Astrocyte (in vitro differentiated cells and primary cell): ENCODE results near the gene MOGAT3. TPM values are rescaled to one million over a fixed set of nuclear protein-coding genes. Genes with fewer than 3 reads are reported as not detected.

Experiments used
- DNase-seq: peaks from one replicate; pipeline ENCODE4 v3.0.0-alpha.2; 2010; ENCODE audit warnings: low read depth
- FAIRE-seq: peaks from 2 replicates; lab custom pipeline; 2011; peaks lifted over from hg19 to GRCh38; lab: Jason Lieb, UNC
- H2AFZ ChIP-seq: 2 replicates; pipeline ENCODE4 v1.6.0; 2012; ENCODE audit warnings: low read depth, low read length, inconsistent platforms
- H3K27ac ChIP-seq: 2 replicates; pipeline ENCODE4 v1.5.1; 2011; ENCODE audit warnings: low read depth, low read length, inconsistent platforms
- H3K27me3 ChIP-seq: 2 replicates; pipeline ENCODE4 v1.6.0; 2011; ENCODE audit warnings: low read length, inconsistent platforms; ENCODE audit not compliant: insufficient read depth
- H3K36me3 ChIP-seq: 2 replicates; pipeline ENCODE4 v1.5.1; 2011; ENCODE audit warnings: low read length, inconsistent platforms; ENCODE audit not compliant: insufficient read depth
- H3K4me1 ChIP-seq: 2 replicates; pipeline ENCODE4 v1.5.1; 2011; ENCODE audit warnings: low read length, inconsistent platforms; ENCODE audit not compliant: insufficient read depth
- H3K4me2 ChIP-seq: 2 replicates; pipeline ENCODE4 v1.6.0; 2012; ENCODE audit warnings: low read length, inconsistent platforms
- H3K4me3 ChIP-seq: 2 replicates; pipeline ENCODE4 v1.5.1; 2011; ENCODE audit warnings: low read depth, mild to moderate bottlenecking, low read length, inconsistent platforms; ENCODE audit not compliant: insufficient read depth
- H3K79me2 ChIP-seq: 2 replicates; pipeline ENCODE4 v1.6.0; 2012; ENCODE audit warnings: mild to moderate bottlenecking, low read length, inconsistent platforms; ENCODE audit not compliant: insufficient read depth
- H3K9ac ChIP-seq: 2 replicates; pipeline ENCODE4 v1.6.0; 2012; ENCODE audit warnings: mild to moderate bottlenecking, low read length, inconsistent platforms
- H3K9me3 ChIP-seq: 2 replicates; pipeline ENCODE4 v1.5.1; 2012; ENCODE audit warnings: low read depth, mild to moderate bottlenecking, low read length, inconsistent platforms; ENCODE audit not compliant: insufficient read depth
- H4K20me1 ChIP-seq: 2 replicates; pipeline ENCODE4 v1.6.0; 2012; ENCODE audit warnings: low read length, inconsistent platforms; ENCODE audit not compliant: insufficient read depth
- H3K27ac Mint-ChIP-seq: one replicate; pipeline ENCODE4 v1.8.0; 2021; ENCODE audit warnings: mild to moderate bottlenecking, mixed read lengths; ENCODE audit not compliant: unreplicated experiment
- H3K27me3 Mint-ChIP-seq: one replicate; pipeline ENCODE4 v1.8.0; 2021; ENCODE audit warnings: low read depth, mixed read lengths; ENCODE audit not compliant: unreplicated experiment
- H3K36me3 Mint-ChIP-seq: one replicate; pipeline ENCODE4 v1.8.0; 2021; ENCODE audit warnings: low read depth, mixed read lengths; ENCODE audit not compliant: unreplicated experiment
- H3K4me1 Mint-ChIP-seq: one replicate; pipeline ENCODE4 v1.8.0; 2021; ENCODE audit warnings: low read depth, mixed read lengths; ENCODE audit not compliant: unreplicated experiment
- H3K4me3 Mint-ChIP-seq: one replicate; pipeline ENCODE4 v1.8.0; 2021; ENCODE audit warnings: mild to moderate bottlenecking, moderate library complexity, mixed read lengths; ENCODE audit not compliant: unreplicated experiment
- H3K9me3 Mint-ChIP-seq: one replicate; pipeline ENCODE4 v1.8.0; 2021; ENCODE audit warnings: mild to moderate bottlenecking, mixed read lengths; ENCODE audit not compliant: unreplicated experiment
- CTCF ChIP-seq: IDR thresholded peaks from 2 replicates; pipeline ENCODE4 v1.5.1; 2011; ENCODE audit warnings: low read depth, mild to moderate bottlenecking, inconsistent platforms, low read length, moderate library complexity; ENCODE audit not compliant: insufficient read depth
- EZH2 ChIP-seq: IDR thresholded peaks from 2 replicates; pipeline ENCODE4 v1.6.1; 2012; ENCODE audit warnings: mild to moderate bottlenecking, low read length, inconsistent platforms; ENCODE audit not compliant: insufficient read depth
- total RNA-seq: library from RNA; stranded (reverse); gene quantifications from 2 replicates; pipeline ENCODE4 v1.2.1, GENCODE V29; 2021

Gene MOGAT3
- total RNA-seq, 1 donor from 2014 or later, result not detected

GRCh38 chr7:101217388-101218235, 16.8 kb upstream of the MOGAT3 start, which contains the start of the genes PLOD3 and ZNHIT1:
Gene PLOD3 (minus strand): TSS chr7:101217581. CDS start chr7:101217274, 307 bp downstream.
Gene ZNHIT1 (plus strand): TSS chr7:101218165. CDS start chr7:101218196, 31 bp downstream.
- Histone ChIP-seq H3K4me3 (peak within 1 kb of the TSS; percentile 87), H3K79me2 (peaks cover 70% of the 10 kb centered on the region), H3K27ac (peak within 1 kb of the TSS; percentile 86), H3K36me3 (peaks cover 7% of the 10 kb centered on the region), H4K20me1 (peaks cover 46% of the 10 kb centered on the region), H3K4me1 (peaks cover 19% of the 10 kb centered on the region), H3K9me3 (no peaks in the 10 kb centered on the region), H3K9ac (peak within 1 kb of the TSS; percentile 84), H2AFZ (peak within 1 kb of the TSS; percentile 76), H3K27me3 (no peaks in the 10 kb centered on the region), H3K4me2 (peak within 1 kb of the TSS; percentile 85)
- H3K27ac Mint-ChIP-seq, result peak within 1 kb of the TSS; percentile 95
- DNase-seq (peak; percentile 90), FAIRE-seq (peak; percentile 76)
- peak within 1 kb of the TSS; percentile 99 for H3K4me3 Mint-ChIP-seq
- H3K9me3 Mint-ChIP-seq, result no peaks in the 10 kb centered on the region
- H3K36me3 Mint-ChIP-seq, result peaks cover 10% of the 10 kb centered on the region
- peaks cover 16% of the 10 kb centered on the region for H3K4me1 Mint-ChIP-seq
- no peaks in the 10 kb centered on the region for H3K27me3 Mint-ChIP-seq
- TF ChIP-seq EZH2 (no peak), CTCF (no peak)

- TF ChIP-seq EZH2, result no peak
- no peak for TF ChIP-seq CTCF
- Mint-ChIP-seq H3K9me3 (no peaks in the 10 kb centered on the region), H3K27me3 (no peaks in the 10 kb centered on the region), H3K36me3 (peaks cover 10% of the 10 kb centered on the region), H3K27ac (no peak overlapping the region), H3K4me1 (peaks cover 16% of the 10 kb centered on the region), H3K4me3 (peak overlapping the region; percentile 99)
- Histone ChIP-seq H3K4me2 (peak overlapping the region; percentile 85), H2AFZ (peak overlapping the region; percentile 69), H3K4me3 (peak overlapping the region; percentile 87), H3K27me3 (no peaks in the 10 kb centered on the region), H3K9me3 (no peaks in the 10 kb centered on the region), H3K79me2 (peaks cover 64% of the 10 kb centered on the region), H3K36me3 (peaks cover 7% of the 10 kb centered on the region), H3K9ac (peak overlapping the region; percentile 84), H4K20me1 (peaks cover 45% of the 10 kb centered on the region), H3K27ac (peak overlapping the region; percentile 86), H3K4me1 (peaks cover 19% of the 10 kb centered on the region)
- DNase-seq (no peak), FAIRE-seq (no peak)
Observed at GRCh38 chr7:101216860-101217387, 16.1 kb upstream of the MOGAT3 start.
